GM21367 (cell line): ENCODE measurements around the gene PTPN20.

Experiments
- ATAC-seq: cut with Tn5 transposase; IDR thresholded peaks from one replicate; pipeline ENCODE4 v1.9.1; 2021; ENCODE audit not compliant: unreplicated experiment

Gene PTPN20

GRCh38 chr10:47020471-47020870, 109.2 kb downstream of the PTPN20 start:
- ATAC-seq, result no peak

DNA sequence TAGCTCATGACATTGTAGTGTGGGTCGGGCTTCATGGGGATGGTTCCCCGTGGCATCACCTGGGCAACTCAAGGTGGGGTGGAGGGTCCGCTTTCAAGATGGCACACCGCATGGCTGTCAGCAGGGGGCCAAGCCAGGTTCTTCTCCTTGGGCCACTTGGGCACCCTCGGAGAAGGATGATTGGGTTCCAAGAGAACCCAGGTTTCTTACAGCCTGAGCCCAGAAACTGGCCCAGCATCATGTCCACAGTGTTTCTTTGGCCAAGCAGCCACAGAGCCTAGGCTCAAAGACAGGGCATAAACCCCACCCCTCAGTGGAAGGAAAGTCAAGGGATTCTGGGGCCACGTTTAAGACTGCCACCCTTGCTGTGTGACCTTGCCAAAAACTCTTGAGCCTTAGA, 110.6 kb downstream of the PTPN20 start:
- no peak for ATAC-seq

DNA sequence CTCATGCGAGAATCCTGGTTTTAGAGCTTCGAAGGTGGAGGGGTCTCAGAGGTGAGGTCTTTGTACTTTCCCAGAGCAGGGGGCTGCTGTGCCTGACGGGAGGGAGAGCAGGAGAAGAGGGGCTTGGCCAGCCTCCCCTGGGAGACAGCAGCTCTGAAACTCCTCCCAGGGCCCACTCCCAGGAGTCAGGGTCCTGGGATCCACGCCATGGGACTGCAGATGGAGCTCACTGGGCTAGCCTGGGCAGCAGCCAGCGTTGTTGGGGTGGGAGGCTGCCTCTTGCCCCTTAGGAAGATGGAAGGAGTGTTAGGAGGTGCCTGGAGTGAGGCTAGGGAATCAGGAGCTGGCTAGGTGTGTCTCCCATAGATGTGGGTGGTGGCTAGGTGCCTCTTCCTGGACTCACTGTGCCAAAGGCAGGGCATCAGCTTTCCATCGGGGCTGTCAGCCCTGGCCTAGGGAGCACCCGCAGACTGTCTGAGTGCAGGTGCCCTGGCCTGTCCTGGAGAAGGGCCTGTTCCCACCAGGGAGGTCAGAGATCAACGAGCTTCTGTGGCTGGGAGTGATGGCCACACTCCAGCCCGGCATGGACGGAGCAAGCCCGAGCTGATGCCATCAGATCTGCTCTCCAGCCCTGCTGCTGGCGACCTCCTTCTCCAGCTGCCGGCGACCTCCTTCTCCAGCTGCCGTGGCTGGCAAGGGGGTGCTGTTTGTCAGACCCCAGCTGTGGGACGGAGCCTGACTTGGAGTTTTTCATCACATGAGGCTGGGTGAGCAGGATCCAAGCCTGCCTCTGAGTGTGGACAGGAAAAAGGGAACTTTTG, 111.3 kb downstream of the PTPN20 start:
- no peak for ATAC-seq

- no peak for ATAC-seq
Observed at GRCh38 chr10:47023237-47024045, 112.2 kb downstream of the PTPN20 start.

- no peak for ATAC-seq
Observed at GRCh38 chr10:47024046-47024322, 112.8 kb downstream of the PTPN20 start.

- ATAC-seq, result peak; percentile 64
Observed at GRCh38 chr10:47024399-47025252, 113.4 kb downstream of the PTPN20 start.

DNA sequence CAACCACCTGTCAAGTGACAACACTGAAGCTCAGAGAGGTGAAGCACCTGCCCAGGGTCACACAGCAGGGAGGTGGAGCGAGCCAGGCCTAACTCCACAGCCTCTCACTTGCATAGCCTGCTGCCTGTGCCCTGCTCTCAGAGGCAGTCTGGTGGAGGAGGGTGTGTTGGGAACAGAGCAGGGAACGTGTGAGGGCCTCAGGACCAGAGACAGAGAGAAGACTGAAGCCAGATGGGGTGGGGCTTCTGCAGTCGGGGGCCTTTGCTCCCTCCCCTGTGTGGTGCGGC, 114.0 kb downstream of the PTPN20 start:
- no peak for ATAC-seq

GRCh38 chr10:47025540-47026300, 114.5 kb downstream of the PTPN20 start:
- no peak for ATAC-seq

DNA sequence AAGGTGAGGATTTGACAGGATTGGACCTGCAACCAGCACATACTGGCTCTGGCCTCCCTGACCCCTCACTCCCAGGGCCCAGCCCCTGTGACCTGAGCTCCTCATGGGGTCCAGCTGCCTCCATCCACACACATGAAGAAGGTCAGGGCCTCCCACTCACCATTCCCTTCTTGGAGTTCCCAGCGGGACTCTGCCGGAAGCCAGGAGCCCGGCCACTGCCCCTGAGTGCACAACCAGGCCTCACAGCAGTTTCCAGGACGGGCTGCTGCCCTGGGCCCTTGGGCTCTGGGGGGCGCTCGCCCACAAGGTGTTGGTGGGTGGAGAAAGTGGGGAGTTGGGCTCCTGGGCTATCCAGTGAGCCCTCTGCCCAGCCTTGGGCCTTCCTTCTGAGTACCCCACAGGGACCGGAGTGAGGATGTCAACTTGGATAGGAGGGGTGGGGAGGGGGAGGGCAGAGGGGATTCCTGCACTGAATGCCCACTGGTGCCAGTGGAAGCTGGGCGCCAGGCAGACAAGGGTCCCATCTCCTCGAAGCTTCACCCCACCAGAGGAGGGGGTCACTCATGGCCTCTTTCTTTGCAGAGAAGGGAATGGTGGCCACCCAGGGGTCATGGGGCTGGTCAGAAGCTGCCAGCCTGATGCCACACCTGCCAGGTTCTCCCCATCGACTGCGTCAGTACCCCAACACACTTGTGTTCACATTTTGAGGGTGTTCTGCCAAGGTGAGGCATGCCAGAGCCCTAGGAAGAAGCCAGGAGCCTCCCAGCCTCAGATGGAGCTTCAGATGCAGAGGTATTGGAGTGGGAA, 115.3 kb downstream of the PTPN20 start:
- ATAC-seq, result no peak

GRCh38 chr10:47027108-47027783, 116.0 kb downstream of the PTPN20 start:
- ATAC-seq, result no peak

DNA sequence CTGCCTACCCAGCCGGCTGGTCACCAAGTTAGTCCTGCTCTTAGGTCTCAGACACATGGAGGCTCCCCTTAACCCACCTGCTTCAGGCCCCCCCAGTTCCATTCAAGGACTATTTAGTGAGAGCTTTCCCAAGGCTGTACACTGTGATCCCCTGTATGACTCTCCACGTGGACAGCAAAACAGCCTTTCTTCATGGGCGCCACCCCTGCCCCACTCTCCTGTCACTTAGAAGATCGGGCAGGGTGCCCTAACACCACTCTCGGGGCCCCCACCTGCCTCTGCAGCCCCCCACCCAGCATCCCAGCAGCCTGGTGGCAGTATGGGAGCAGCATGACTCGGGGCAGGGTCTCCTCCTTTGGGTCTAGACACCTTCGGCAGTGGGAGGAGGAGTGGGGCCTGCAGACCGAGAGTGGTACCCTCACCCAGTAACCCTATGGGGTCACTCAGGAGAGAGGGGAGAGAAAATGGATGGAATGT, 116.6 kb downstream of the PTPN20 start:
- ATAC-seq, result no peak

GRCh38 chr10:47028466-47028865, 117.2 kb downstream of the PTPN20 start:
- ATAC-seq, result no peak

- no peak for ATAC-seq
Observed at GRCh38 chr10:47029181-47030009, 118.2 kb downstream of the PTPN20 start.

DNA sequence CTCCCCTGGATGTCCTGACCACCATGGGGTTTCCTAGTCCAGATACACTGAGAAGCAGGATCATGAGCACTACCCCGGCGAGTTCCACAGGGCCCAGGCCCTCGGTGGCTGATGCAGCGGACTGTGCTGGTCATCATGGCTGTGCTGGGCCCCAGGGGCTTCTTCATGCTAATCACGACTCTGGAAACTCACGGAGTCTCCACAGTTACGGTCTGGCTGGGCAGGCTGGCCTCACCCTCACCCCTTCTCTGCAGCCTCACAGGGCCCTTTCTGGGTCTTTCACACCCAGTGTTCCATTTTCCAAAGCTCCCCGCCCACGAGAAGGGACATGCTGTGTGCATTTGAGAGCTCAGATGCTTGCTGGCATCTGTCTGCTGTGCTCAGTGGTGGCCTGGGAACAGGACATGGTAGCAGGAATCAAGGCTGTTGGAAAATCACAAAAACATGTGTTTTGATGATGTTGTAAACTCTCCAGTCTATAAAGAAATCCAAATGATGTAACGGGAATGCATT, 119.0 kb downstream of the PTPN20 start:
- no peak for ATAC-seq

DNA sequence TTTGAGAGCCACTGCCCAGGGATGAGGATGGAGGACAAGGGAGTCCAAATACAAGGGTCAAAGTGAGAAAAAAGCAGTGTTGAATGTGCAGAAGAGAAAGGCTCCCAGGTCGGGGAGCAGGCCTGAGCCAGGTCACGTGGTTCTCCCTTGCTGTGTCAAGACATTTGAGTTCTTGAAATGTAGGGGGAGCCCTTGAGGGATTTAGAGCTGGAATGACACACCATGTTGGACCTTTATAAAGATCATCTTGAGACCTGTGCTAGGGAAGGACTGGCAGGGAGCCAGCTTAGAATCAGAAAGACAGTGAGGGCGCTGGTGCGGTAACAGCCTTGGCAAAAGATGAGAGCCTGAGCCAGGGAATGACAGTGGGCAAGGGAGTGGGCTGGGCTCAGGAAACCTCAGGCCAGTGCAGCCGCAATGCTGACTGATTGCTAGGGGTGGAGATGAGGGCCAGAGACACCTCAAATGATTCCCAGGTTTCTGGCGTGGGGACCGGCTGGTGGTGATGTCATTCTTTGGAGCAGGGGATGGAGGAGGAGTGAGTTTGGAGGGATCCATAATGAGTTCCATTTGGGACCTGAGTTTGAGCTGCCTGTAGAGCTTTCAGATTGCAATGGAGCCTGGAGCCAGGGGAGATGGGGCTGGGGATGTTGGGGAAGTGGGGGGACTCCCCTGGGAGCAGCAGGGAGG, 120.1 kb downstream of the PTPN20 start:
- no peak for ATAC-seq

DNA sequence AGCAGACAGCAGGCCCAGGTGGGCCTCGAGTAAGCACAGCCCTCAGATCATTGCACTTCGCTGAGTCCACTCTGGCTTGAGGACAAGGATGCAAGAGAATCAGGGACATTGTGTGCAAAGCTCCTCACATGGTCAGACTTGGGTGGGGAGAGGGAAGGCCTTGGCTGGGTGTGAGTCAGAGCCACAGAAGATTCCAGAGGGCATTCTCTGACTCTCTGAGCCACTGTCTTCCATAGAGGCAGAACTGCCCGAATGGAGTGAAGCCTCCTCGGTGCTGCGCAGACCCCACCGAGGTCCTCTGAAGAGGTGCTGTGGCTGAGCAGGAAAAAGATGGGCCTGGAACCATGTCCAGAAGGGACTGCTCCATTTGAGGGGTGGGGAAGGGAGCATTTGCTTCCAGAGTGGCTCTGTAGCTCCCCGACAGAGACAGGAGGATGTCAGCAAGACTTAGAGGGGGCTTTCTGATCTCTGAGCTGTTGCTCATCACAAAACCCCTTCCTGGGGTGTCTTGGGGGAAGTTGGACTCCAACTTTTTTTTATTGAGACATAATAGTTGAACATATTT, 120.8 kb downstream of the PTPN20 start:
- ATAC-seq, result no peak

- ATAC-seq, result no peak
Observed at GRCh38 chr10:47033081-47033480, 121.9 kb downstream of the PTPN20 start.
